A549 (cell line): Measurements from ENCODE around the gene IPO4. TPM values are rescaled to one million over a fixed set of nuclear protein-coding genes. Genes with fewer than 3 reads are reported as not detected.

Experiments
- ATAC-seq, 2 experiments: fragments of 200-7000 bp in 1 of 2; fragments of >200 bp in 1 of 2; cut with Nextera tagmentation in 1 of 2; cut with Tn5 transposase in 1 of 2; 3 replicates each; pipeline versions ENCODE4 v1.8.0 to v1.9.1; 2018 to 2020; ENCODE audit warnings: mild to moderate bottlenecking in 1 of 2, moderate library complexity in 1 of 2
- CTCF ChIA-PET: fragments of 300-600 bp; sonication (Branson Sonifier 250); formaldehyde crosslinking; extraction: SDS; loops from one replicate; lab custom pipeline; 2021; ENCODE audit warnings: antibody characterized with exemption, inconsistent platforms; lab: Yijun Ruan, JAX
- POLR2A ChIA-PET: fragments of 350-600 bp; formaldehyde crosslinking; extraction: SDS; loops from one replicate; lab custom pipeline; 2021; ENCODE audit warnings: antibody characterized with exemption, inconsistent platforms; lab: Yijun Ruan, JAX
- DNase-seq, 2 experiments: peaks; one replicate each; pipeline versions ENCODE4 v3.0.0 to v3.0.0-alpha.2; 2011 to 2016; ENCODE audit warnings: low read depth in 1 of 2, low spot score in 1 of 2
- FAIRE-seq: peaks from 2 replicates; lab custom pipeline; 2011; peaks lifted over from hg19 to GRCh38; lab: Jason Lieb, UNC
- H3K27ac ChIP-seq, 2 experiments: fragments of >200 bp; sonication (Bioruptor Twin); formaldehyde crosslinking; 3 replicates each; pipeline ENCODE4 v1.5.1; 2016 to 2017
- H3K4me1 ChIP-seq: fragments of >200 bp; sonication (Bioruptor Twin); formaldehyde crosslinking; 3 replicates; pipeline ENCODE4 v1.6.1; 2016
- H3K4me2 ChIP-seq: fragments of >200 bp; sonication (Bioruptor Twin); formaldehyde crosslinking; 3 replicates; pipeline ENCODE4 v1.6.1; 2016
- H3K4me3 ChIP-seq: fragments of >200 bp; sonication (Bioruptor Twin); formaldehyde crosslinking; 3 replicates; pipeline ENCODE4 v1.5.1; 2016
- H3K9me3 ChIP-seq: fragments of >200 bp; sonication (Bioruptor Twin); formaldehyde crosslinking; 3 replicates; pipeline ENCODE4 v1.6.1; 2016
- ATOH8 ChIP-seq: fragments of 250-450 bp; sonication (Bioruptor Pico); IDR thresholded peaks from 2 replicates; pipeline ENCODE4 v1.5.0; 2020; ENCODE audit warnings: low read depth, mild to moderate bottlenecking, moderate library complexity
- BHLHE40 ChIP-seq: IDR thresholded peaks from 2 replicates; pipeline ENCODE4 v1.6.1; 2012; ENCODE audit warnings: low read depth, low read length, inconsistent platforms
- CBX8 ChIP-seq: fragments of 200-600 bp; sonication (generic); IDR thresholded peaks from 2 replicates; pipeline ENCODE4 v1.6.1; 2016
- CEBPB ChIP-seq, 2 experiments: fragments of >200 bp in 1 of 2; sonication (Bioruptor Twin) in 1 of 2; formaldehyde crosslinking in 1 of 2; IDR thresholded peaks; 2 replicates each; pipeline ENCODE4 v1.6.1; 2012 to 2016
- CHD2 ChIP-seq: fragments of 150-350 bp; IDR thresholded peaks from 2 replicates; pipeline ENCODE4 v1.6.1; 2014; ENCODE audit warnings: low read length; ENCODE audit not compliant: partially characterized antibody
- FOSL2 ChIP-seq, 2 experiments: fragments of 450-650 bp in 1 of 2; fragments of >200 bp in 1 of 2; sonication (Bioruptor Twin) in 1 of 2; formaldehyde crosslinking; IDR thresholded peaks; 2 replicates each; pipeline versions ENCODE4 v1.5.0 to v1.6.1; 2016 to 2020; ENCODE audit warnings: mild to moderate bottlenecking in 1 of 2, moderate library complexity in 1 of 2
- HDAC2 ChIP-seq: fragments of 200-600 bp; sonication (generic); IDR thresholded peaks from 2 replicates; pipeline ENCODE4 v1.6.1; 2016
- HOXA7 ChIP-seq: fragments of 250-450 bp; sonication (Bioruptor Pico); IDR thresholded peaks from 2 replicates; pipeline ENCODE4 v1.5.0; 2020; ENCODE audit warnings: mild to moderate bottlenecking, moderate library complexity
- JUNB ChIP-seq: fragments of >200 bp; sonication (Bioruptor Twin); formaldehyde crosslinking; IDR thresholded peaks from 2 replicates; pipeline ENCODE4 v1.6.1; 2016
- KDM5A ChIP-seq: fragments of 200-600 bp; sonication (generic); IDR thresholded peaks from 2 replicates; pipeline ENCODE4 v1.6.1; 2016; ENCODE audit warnings: antibody characterized with exemption, mild to moderate bottlenecking
- MYC ChIP-seq: IDR thresholded peaks from 2 replicates; pipeline ENCODE4 v1.6.1; 2012; ENCODE audit warnings: mild to moderate bottlenecking, inconsistent platforms, low read length, improper control_type of control experiment, borderline replicate concordance
- PHF8 ChIP-seq: fragments of 200-600 bp; sonication (generic); IDR thresholded peaks from 2 replicates; pipeline ENCODE4 v1.6.1; 2016; ENCODE audit warnings: low read depth, mild to moderate bottlenecking, antibody characterized with exemption, moderate library complexity, borderline replicate concordance
- POLR2A ChIP-seq: IDR thresholded peaks from 2 replicates; pipeline ENCODE4 v1.6.1; 2012; ENCODE audit warnings: mild to moderate bottlenecking, low read length
- POLR2AphosphoS2 ChIP-seq: conservative IDR thresholded peaks from 2 replicates; pipeline ENCODE4 v1.6.1; 2012; ENCODE audit warnings: low read length, improper control_type of control experiment, inconsistent platforms
- RARB ChIP-seq: fragments of 250-450 bp; sonication (Bioruptor Pico); IDR thresholded peaks from 2 replicates; pipeline ENCODE4 v1.8.0; 2021; ENCODE audit warnings: mild to moderate bottlenecking, moderate library complexity
- SMC3 ChIP-seq: fragments of >200 bp; sonication (Bioruptor Twin); formaldehyde crosslinking; IDR thresholded peaks from 3 replicates; pipeline ENCODE4 v1.6.1; 2018; ENCODE audit warnings: inconsistent platforms
- TFCP2L1 ChIP-seq: fragments of 250-450 bp; sonication (Bioruptor Pico); IDR thresholded peaks from 2 replicates; pipeline ENCODE4 v1.5.0; 2021; ENCODE audit warnings: mild to moderate bottlenecking
- ZFP36 ChIP-seq: fragments of 450-650 bp; IDR thresholded peaks from 2 replicates; pipeline ENCODE4 v1.6.1; 2014; ENCODE audit warnings: borderline replicate concordance; ENCODE audit not compliant: partially characterized antibody
- WGBS: methylation state at CpG from one replicate; pipeline ENCODE4 v1.1.6; 2017; ENCODE audit errors: missing lambda C conversion rate; 5-methylcytosine and 5-hydroxymethylcytosine counted together
- polyA plus RNA-seq, 4 experiments: library from polyadenylated mRNA; depleted of rRNA in 3 of 4; stranded (reverse); fragments of >200 nt; fragmentation: RNase III in 1 of 4; extraction: RNeasy Plus Mini Kit Qiagen cat#74134 plus additional on column Dnase treatment in 1 of 4; gene quantifications; 2 replicates in 3 of 4; 3 replicates in 1 of 4; pipeline ENCODE4 v1.2.3, GENCODE V29; 2011 to 2017
- TF ChIP-seq, protein P1 (sequence below): fragments of >200 bp; sonication (Bioruptor Twin); formaldehyde crosslinking; IDR thresholded peaks from 3 replicates; pipeline ENCODE4 v1.6.1; 2016
- TF ChIP-seq, protein P2 (sequence below): fragments of 200-600 bp; sonication (generic); IDR thresholded peaks from 2 replicates; pipeline ENCODE4 v1.6.1; 2016; ENCODE audit warnings: antibody characterized with exemption, mild to moderate bottlenecking, moderate library complexity
- TF ChIP-seq, protein P3 (sequence below): fragments of 150-350 bp; IDR thresholded peaks from 2 replicates; pipeline ENCODE4 v1.6.1; 2014; ENCODE audit warnings: low read depth, mild to moderate bottlenecking, low read length
- TF ChIP-seq, protein P4 (sequence below): IDR thresholded peaks from 2 replicates; pipeline ENCODE4 v1.6.1; 2012

Gene IPO4
- polyA plus RNA-seq, 2 of the 4 experiments (the other 2 are of a cell fraction) = 37.1 to 91.7 TPM

DNA sequence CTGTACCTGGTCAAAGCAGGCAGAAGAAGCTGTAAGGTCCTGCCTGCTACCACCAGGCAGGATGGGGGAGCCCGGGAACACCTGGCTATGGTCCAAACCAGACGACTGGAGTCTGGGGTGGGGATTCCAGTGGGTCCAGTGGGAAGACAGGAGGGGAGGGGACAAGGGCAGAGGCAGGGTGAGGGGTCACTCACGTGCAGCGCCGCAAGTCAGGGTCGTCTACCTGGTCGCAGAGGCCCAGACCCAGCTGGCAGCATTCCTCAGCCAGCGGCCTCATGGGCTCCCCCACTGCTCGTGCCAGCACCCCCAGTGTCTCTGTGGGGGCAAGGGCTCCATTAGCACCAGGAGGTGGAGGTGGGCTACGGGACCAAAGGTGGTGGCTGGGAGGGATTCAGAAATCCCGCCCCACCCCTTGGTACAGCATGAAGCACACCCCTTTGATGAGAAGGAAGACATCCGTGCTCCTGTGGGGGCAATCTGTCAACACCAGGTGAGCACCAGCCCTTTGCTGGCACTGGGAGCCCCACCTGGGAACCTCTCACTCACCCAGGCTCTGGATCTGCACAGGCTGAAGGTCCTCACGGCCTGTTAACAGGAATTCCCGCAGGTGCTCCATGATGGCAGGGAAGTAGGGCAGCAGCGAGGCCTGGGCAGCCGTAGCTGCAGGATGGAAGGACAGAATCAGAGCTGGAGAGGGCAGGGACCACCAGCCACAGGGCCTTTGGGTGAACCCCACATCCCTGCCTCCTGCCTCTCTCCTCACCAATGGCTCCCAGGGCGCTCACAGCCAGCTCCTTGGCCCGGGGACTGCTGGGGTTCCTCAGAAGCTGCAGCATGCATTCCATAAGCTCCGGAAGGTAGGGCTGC, 4.3 kb downstream of the IPO4 start:
- no peak overlapping the region for H3K4me2 ChIP-seq
- no peak for FAIRE-seq
- WGBS = 89% methylated on average over 16 of the region's 19 CpGs
- no peaks in the 10 kb centered on the region for H3K9me3 ChIP-seq
- no peak for DNase-seq
- no peak for ATAC-seq
- no peak overlapping the region for H3K27ac ChIP-seq
- no peak overlapping the region for H3K4me3 ChIP-seq
- peaks cover 13% of the 10 kb centered on the region for H3K4me1 ChIP-seq
- CTCF ChIA-PET = interaction anchor here (1.0 to 8.0 kb wide), 5 partner anchors 11 to 113 kb away, joined by 4 to 64 read pairs (median 5); partner anchors contain the start of genes IRF9 and TM9SF1
- POLR2A ChIA-PET = no interaction called here
- TF ChIP-seq CEBPB (IDR thresholded peaks at IDR 0.05) = no peak
- no peak for TF ChIP-seq KDM5A
- TF ChIP-seq SMC3 = no peak
- TF ChIP-seq TFCP2L1 (CRISPR knock-in tag) = no peak
- no peak for TF ChIP-seq POLR2A
- TF ChIP-seq, protein P1, sequence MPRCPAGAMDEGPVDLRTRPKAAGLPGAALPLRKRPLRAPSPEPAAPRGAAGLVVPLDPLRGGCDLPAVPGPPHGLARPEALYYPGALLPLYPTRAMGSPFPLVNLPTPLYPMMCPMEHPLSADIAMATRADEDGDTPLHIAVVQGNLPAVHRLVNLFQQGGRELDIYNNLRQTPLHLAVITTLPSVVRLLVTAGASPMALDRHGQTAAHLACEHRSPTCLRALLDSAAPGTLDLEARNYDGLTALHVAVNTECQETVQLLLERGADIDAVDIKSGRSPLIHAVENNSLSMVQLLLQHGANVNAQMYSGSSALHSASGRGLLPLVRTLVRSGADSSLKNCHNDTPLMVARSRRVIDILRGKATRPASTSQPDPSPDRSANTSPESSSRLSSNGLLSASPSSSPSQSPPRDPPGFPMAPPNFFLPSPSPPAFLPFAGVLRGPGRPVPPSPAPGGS = no peak
- no peak for TF ChIP-seq BHLHE40
- TF ChIP-seq, protein P2, sequence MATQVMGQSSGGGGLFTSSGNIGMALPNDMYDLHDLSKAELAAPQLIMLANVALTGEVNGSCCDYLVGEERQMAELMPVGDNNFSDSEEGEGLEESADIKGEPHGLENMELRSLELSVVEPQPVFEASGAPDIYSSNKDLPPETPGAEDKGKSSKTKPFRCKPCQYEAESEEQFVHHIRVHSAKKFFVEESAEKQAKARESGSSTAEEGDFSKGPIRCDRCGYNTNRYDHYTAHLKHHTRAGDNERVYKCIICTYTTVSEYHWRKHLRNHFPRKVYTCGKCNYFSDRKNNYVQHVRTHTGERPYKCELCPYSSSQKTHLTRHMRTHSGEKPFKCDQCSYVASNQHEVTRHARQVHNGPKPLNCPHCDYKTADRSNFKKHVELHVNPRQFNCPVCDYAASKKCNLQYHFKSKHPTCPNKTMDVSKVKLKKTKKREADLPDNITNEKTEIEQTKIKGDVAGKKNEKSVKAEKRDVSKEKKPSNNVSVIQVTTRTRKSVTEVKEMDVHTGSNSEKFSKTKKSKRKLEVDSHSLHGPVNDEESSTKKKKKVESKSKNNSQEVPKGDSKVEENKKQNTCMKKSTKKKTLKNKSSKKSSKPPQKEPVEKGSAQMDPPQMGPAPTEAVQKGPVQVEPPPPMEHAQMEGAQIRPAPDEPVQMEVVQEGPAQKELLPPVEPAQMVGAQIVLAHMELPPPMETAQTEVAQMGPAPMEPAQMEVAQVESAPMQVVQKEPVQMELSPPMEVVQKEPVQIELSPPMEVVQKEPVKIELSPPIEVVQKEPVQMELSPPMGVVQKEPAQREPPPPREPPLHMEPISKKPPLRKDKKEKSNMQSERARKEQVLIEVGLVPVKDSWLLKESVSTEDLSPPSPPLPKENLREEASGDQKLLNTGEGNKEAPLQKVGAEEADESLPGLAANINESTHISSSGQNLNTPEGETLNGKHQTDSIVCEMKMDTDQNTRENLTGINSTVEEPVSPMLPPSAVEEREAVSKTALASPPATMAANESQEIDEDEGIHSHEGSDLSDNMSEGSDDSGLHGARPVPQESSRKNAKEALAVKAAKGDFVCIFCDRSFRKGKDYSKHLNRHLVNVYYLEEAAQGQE = no peak
- TF ChIP-seq ATOH8 (CRISPR knock-in tag) = no peak
- no peak for TF ChIP-seq PHF8
- TF ChIP-seq, protein P3, sequence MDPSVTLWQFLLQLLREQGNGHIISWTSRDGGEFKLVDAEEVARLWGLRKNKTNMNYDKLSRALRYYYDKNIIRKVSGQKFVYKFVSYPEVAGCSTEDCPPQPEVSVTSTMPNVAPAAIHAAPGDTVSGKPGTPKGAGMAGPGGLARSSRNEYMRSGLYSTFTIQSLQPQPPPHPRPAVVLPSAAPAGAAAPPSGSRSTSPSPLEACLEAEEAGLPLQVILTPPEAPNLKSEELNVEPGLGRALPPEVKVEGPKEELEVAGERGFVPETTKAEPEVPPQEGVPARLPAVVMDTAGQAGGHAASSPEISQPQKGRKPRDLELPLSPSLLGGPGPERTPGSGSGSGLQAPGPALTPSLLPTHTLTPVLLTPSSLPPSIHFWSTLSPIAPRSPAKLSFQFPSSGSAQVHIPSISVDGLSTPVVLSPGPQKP = no peak
- no peak for TF ChIP-seq POLR2AphosphoS2
- no peak for TF ChIP-seq HDAC2
- no peak for TF ChIP-seq JUNB
- TF ChIP-seq HOXA7 (CRISPR knock-in tag) = no peak
- TF ChIP-seq, protein P4, sequence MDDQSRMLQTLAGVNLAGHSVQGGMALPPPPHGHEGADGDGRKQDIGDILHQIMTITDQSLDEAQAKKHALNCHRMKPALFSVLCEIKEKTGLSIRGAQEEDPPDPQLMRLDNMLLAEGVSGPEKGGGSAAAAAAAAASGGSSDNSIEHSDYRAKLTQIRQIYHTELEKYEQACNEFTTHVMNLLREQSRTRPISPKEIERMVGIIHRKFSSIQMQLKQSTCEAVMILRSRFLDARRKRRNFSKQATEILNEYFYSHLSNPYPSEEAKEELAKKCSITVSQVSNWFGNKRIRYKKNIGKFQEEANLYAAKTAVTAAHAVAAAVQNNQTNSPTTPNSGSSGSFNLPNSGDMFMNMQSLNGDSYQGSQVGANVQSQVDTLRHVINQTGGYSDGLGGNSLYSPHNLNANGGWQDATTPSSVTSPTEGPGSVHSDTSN = no peak
- TF ChIP-seq MYC = no peak
- TF ChIP-seq, all 56 proteins: peak for 0

DNA sequence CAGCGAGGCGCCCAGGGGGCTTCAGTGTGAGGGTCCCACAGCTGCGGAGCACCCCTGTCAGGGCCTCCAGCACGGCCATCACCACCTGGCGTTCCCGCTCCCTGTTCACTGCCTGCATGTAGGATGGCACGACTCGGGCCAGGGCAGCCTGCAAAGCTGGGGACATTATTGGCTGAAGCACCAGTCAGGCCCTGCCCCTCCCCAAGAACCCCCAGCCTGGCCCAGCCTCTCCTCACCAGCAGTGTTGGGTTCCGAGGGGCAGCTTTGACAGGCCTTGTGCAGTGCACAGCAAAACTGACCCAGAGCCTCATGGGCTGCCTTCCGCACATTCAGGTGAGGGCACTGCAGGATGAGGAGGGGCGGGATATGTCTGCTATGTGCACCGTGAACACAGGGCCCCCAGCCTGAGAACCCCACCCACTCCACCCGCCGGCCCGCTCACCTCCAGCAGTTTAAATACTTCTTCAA, 5.6 kb downstream of the IPO4 start:
- TF ChIP-seq CHD2 (no peak), POLR2A (no peak), RARB (CRISPR knock-in tag) (no peak), FOSL2 (IDR thresholded peaks at IDR 0.05) (no peak), FOSL2 (CRISPR knock-in tag; IDR thresholded peaks at IDR 0.05) (no peak), ZFP36 (no peak), CBX8 (no peak)
- TF ChIP-seq, protein P2 = no peak
- TF ChIP-seq, all 56 proteins: peak for 0
- ChIA-PET CTCF (interaction anchor here (8.0 kb wide), 1 partner anchor 22 kb away, joined by 64 read pairs; the partner anchor contains the start of gene IRF9), POLR2A (interaction anchor here (1.2 kb wide), 1 partner anchor 69 kb away, joined by 3 read pairs; the partner anchor contains the start of genes DCAF11 and NRL)
- 91% methylated on average over 7 of the region's 15 CpGs for WGBS
- no peak overlapping the region for H3K4me3 ChIP-seq
- H3K4me2 ChIP-seq = no peak overlapping the region
- DNase-seq = no peak
- no peaks in the 10 kb centered on the region for H3K9me3 ChIP-seq
- H3K4me1 ChIP-seq = peaks cover 9% of the 10 kb centered on the region; the same call in 2 of the 3 replicates
- H3K27ac ChIP-seq = no peak overlapping the region
- FAIRE-seq = no peak
- ATAC-seq = no peak
